Parietal lobe (tissue), 1 donor: ENCODE measurements around the gene DBX2. TPM values are rescaled to one million over a fixed set of nuclear protein-coding genes. Genes with fewer than 3 reads are reported as not detected.

ENCODE experiments used
- total RNA-seq: library from RNA; depleted of rRNA; stranded (reverse); fragments of >200 nt; gene quantifications from one replicate; pipeline ENCODE4 v1.2.3, GENCODE V29; 2014

DBX2 gene
- total RNA-seq = 1.6 TPM

GRCh38 chr12:45050751-45051571 is at the start of gene DBX2:
DBX2 (minus strand) TSS chr12:45051099; CDS start chr12:45050927, 172 bp downstream.

Other genes starting within 250 kb of the DBX2 start
- gene NELL2, start 174.8 kb downstream of the DBX2 start, total RNA-seq = 1,558 TPM
- 13.5 TPM for gene ANO6, start 165.0 kb upstream of the DBX2 start, total RNA-seq